ENCODE data around the gene MAP4K3.
A peak's percentile ranks its signal among the peaks of the same experiment; 100 is the strongest.

MAP4K3 gene

DNA sequence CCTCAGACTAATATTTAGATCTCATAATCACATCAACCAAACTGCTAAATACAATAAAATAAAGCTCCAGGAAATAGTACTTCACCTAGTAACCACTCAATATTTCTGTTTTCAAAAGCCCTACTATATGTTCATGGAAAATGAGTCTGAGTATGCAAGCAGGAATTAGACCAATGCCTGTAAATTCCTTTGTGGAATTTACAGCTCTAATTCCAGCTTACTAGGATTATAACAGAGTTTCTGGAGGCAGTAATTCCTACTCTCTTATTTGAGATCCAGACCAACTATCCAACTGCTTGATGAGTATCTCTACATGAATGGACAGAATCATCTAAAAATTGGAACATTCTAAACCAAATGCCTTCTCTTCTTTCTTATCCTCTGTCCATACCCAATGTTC is 204.9 kb downstream of the MAP4K3 start:
- TF ChIP-seq, protein P1, sequence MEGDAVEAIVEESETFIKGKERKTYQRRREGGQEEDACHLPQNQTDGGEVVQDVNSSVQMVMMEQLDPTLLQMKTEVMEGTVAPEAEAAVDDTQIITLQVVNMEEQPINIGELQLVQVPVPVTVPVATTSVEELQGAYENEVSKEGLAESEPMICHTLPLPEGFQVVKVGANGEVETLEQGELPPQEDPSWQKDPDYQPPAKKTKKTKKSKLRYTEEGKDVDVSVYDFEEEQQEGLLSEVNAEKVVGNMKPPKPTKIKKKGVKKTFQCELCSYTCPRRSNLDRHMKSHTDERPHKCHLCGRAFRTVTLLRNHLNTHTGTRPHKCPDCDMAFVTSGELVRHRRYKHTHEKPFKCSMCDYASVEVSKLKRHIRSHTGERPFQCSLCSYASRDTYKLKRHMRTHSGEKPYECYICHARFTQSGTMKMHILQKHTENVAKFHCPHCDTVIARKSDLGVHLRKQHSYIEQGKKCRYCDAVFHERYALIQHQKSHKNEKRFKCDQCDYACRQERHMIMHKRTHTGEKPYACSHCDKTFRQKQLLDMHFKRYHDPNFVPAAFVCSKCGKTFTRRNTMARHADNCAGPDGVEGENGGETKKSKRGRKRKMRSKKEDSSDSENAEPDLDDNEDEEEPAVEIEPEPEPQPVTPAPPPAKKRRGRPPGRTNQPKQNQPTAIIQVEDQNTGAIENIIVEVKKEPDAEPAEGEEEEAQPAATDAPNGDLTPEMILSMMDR (conservative IDR thresholded peaks at IDR 0.05; ENCODE audit: low read depth, low read length) = no peak
- DNase-seq (ENCODE audit: low read depth) = no peak
- no peak overlapping the region for H3K4me3 ChIP-seq (ENCODE audit: low read depth, low read length)

GRCh38 chr2:39228413-39229209 is 208.5 kb downstream of the MAP4K3 start:
- peak overlapping the region; percentile 52 for H3K4me3 ChIP-seq (ENCODE audit: low read depth, low read length)
- DNase-seq (ENCODE audit: low read depth) = peak; percentile 14

DNA sequence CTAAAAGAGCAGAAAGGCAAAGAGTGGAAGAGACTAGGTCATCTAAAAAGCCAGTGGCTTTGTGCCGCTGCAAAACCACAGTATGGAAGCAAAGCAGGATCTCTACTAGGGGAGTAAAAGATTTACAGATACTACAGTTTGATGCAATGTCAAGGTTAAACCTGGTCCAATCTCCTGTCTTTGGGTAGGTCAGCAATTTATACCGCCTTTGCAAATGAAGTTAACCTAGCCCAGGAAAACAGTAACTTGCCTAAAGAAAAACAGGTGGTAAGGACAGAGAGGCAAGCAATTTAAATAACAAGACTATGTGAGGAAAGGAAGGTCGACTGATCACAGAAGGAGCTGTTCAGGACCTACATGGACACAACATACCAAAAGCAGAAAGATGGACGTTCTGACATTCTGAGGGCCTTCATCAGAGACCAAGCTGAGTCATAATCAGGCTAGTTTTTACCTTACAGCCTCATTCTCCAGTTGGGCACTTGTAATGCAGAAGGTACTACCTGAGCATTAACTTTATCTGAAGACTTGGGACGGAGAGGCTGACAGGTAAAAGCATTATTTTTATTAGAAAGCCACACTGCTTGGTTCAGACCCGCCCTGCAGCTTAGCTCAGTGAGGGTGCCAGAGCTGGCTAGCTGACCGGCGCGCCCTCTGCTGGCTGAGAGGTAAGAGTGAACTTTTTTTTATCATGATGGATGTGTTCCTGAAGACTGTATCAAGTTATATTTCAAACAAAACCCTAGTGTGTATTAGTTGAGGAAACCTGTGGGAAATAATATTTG is 209.3 kb downstream of the MAP4K3 start:
- TF ChIP-seq, protein P1 (conservative IDR thresholded peaks at IDR 0.05; ENCODE audit: low read depth, low read length) = peak; percentile 92
- peak overlapping the region; percentile 52 for H3K4me3 ChIP-seq (ENCODE audit: low read depth, low read length)
- peak; percentile 89 for DNase-seq (ENCODE audit: low read depth)

More at GRCh38 chr2:39228413-39229209, 208.5 kb downstream of the MAP4K3 start:
- TF ChIP-seq, protein P1 (conservative IDR thresholded peaks at IDR 0.05; ENCODE audit: low read depth, low read length) = no peak

- no peak for DNase-seq (ENCODE audit: low read depth)
- TF ChIP-seq, protein P1 (conservative IDR thresholded peaks at IDR 0.05; ENCODE audit: low read depth, low read length) = no peak
- no peak overlapping the region for H3K4me3 ChIP-seq (ENCODE audit: low read depth, low read length)
Measured at GRCh38 chr2:39225567-39225966, 211.5 kb downstream of the MAP4K3 start.

GRCh38 chr2:39223909-39224308 is 213.2 kb downstream of the MAP4K3 start:
- no peak for DNase-seq (ENCODE audit: low read depth)
- no peak overlapping the region for H3K4me3 ChIP-seq (ENCODE audit: low read depth, low read length)
- TF ChIP-seq, protein P1 (conservative IDR thresholded peaks at IDR 0.05; ENCODE audit: low read depth, low read length) = no peak

- TF ChIP-seq, protein P1 (conservative IDR thresholded peaks at IDR 0.05; ENCODE audit: low read depth, low read length) = no peak
- DNase-seq (ENCODE audit: low read depth) = no peak
- H3K4me3 ChIP-seq (ENCODE audit: low read depth, low read length) = no peak overlapping the region
Measured at GRCh38 chr2:39221459-39221858, 215.6 kb downstream of the MAP4K3 start.

Data from choroid plexus epithelial cell (primary cell).